ENCODE data around the gene JMY. TPM values are rescaled to one million over a fixed set of nuclear protein-coding genes. Genes with fewer than 3 reads are reported as not detected.

Gene JMY
- total RNA-seq, 1 donor from 2014 or later: 7.0 TPM

- Mint-ChIP-seq H3K27ac (ENCODE audit: unreplicated experiment) (no peak overlapping the region), H3K36me3 (ENCODE audit: low read depth, unreplicated experiment) (no peaks in the 10 kb centered on the region), H3K4me3 (ENCODE audit: unreplicated experiment) (no peak overlapping the region), H3K9me3 (ENCODE audit: unreplicated experiment) (no peaks in the 10 kb centered on the region), H3K27me3 (ENCODE audit: low read depth, unreplicated experiment) (no peaks in the 10 kb centered on the region), H3K4me1 (ENCODE audit: low read depth, unreplicated experiment) (peaks cover 2% of the 10 kb centered on the region)
- H3K27me3 ChIP-seq (ENCODE audit: insufficient read depth, low read length): no peaks in the 10 kb centered on the region
- H3K27ac ChIP-seq (ENCODE audit: low read depth, low read length): no peak overlapping the region
- no peak overlapping the region for H3K9ac ChIP-seq (ENCODE audit: low read length)
- no peak for DNase-seq (ENCODE audit: low read depth)
- no peaks in the 10 kb centered on the region for H3K79me2 ChIP-seq (ENCODE audit: insufficient read depth, low read length)
- no peak overlapping the region for H2AFZ ChIP-seq (ENCODE audit: low read depth, low read length)
- H3K4me2 ChIP-seq (ENCODE audit: low read length): no peak overlapping the region
- TF ChIP-seq CTCF (IDR thresholded peaks at IDR 0.05; ENCODE audit: insufficient read depth, low read depth, low read length): no peak
- TF ChIP-seq EZH2 (IDR thresholded peaks at IDR 0.05; ENCODE audit: insufficient read depth, low read length): no peak
- no peaks in the 10 kb centered on the region for H3K4me1 ChIP-seq (ENCODE audit: insufficient read depth, low read length)
- no peaks in the 10 kb centered on the region for H3K36me3 ChIP-seq (ENCODE audit: insufficient read depth, low read length)
- no peaks in the 10 kb centered on the region for H3K9me3 ChIP-seq (ENCODE audit: insufficient read depth, low read depth, low read length)
- H3K4me3 ChIP-seq (ENCODE audit: insufficient read depth, low read depth, low read length): no peak overlapping the region
- H4K20me1 ChIP-seq (ENCODE audit: insufficient read depth, low read length): no peaks in the 10 kb centered on the region
- no peak for FAIRE-seq
Observed at GRCh38 chr5:79189439-79190234, 46.3 kb upstream of the JMY start.

- FAIRE-seq: no peak
- H3K27ac Mint-ChIP-seq (ENCODE audit: unreplicated experiment): no peak overlapping the region
Observed at GRCh38 chr5:79190235-79190529, 45.7 kb upstream of the JMY start.

More at GRCh38 chr5:79190235-79190529, 45.7 kb upstream of the JMY start:
- no peaks in the 10 kb centered on the region for H3K36me3 Mint-ChIP-seq (ENCODE audit: low read depth, unreplicated experiment)
- Histone ChIP-seq H3K27me3 (ENCODE audit: insufficient read depth, low read length) (no peaks in the 10 kb centered on the region), H3K4me2 (ENCODE audit: low read length) (no peak overlapping the region), H2AFZ (ENCODE audit: low read depth, low read length) (no peak overlapping the region), H3K9ac (ENCODE audit: low read length) (no peak overlapping the region), H3K36me3 (ENCODE audit: insufficient read depth, low read length) (no peaks in the 10 kb centered on the region), H4K20me1 (ENCODE audit: insufficient read depth, low read length) (no peaks in the 10 kb centered on the region), H3K4me3 (ENCODE audit: insufficient read depth, low read depth, low read length) (no peak overlapping the region), H3K9me3 (ENCODE audit: insufficient read depth, low read depth, low read length) (no peaks in the 10 kb centered on the region), H3K79me2 (ENCODE audit: insufficient read depth, low read length) (no peaks in the 10 kb centered on the region), H3K27ac (ENCODE audit: low read depth, low read length) (no peak overlapping the region), H3K4me1 (ENCODE audit: insufficient read depth, low read length) (no peaks in the 10 kb centered on the region)
- H3K9me3 Mint-ChIP-seq (ENCODE audit: unreplicated experiment): no peaks in the 10 kb centered on the region
- no peak for DNase-seq (ENCODE audit: low read depth)
- H3K27me3 Mint-ChIP-seq (ENCODE audit: low read depth, unreplicated experiment): no peaks in the 10 kb centered on the region
- peaks cover 2% of the 10 kb centered on the region for H3K4me1 Mint-ChIP-seq (ENCODE audit: low read depth, unreplicated experiment)
- TF ChIP-seq EZH2 (IDR thresholded peaks at IDR 0.05; ENCODE audit: insufficient read depth, low read length) (no peak), CTCF (IDR thresholded peaks at IDR 0.05; ENCODE audit: insufficient read depth, low read depth, low read length) (no peak)
- H3K4me3 Mint-ChIP-seq (ENCODE audit: unreplicated experiment): no peak overlapping the region

Measured in astrocyte (in vitro differentiated cells and primary cell).